Ectodermal cell (in vitro differentiated cells): ENCODE results near the gene L3MBTL3. TPM values are rescaled to one million over a fixed set of nuclear protein-coding genes. Genes with fewer than 3 reads are reported as not detected.
A peak's percentile ranks its signal among the peaks of the same experiment; 100 is the strongest.

ENCODE experiments used
- H3K27ac ChIP-seq: 2 replicates; pipeline ENCODE4 v1.7.0; 2013; ENCODE audit warnings: mild to moderate bottlenecking, low read depth, low read length; ENCODE audit not compliant: insufficient read depth, poor library complexity, severe bottlenecking
- H3K27me3 ChIP-seq: 2 replicates; pipeline ENCODE4 v1.7.0; 2013; ENCODE audit warnings: mild to moderate bottlenecking, low read length; ENCODE audit not compliant: insufficient read depth, control insufficient read depth, poor library complexity, severe bottlenecking
- H3K36me3 ChIP-seq: one replicate; pipeline ENCODE4 v1.7.0; 2013; ENCODE audit warnings: low read length; ENCODE audit not compliant: control insufficient read depth, insufficient read depth
- H3K4me1 ChIP-seq: one replicate; pipeline ENCODE4 v1.7.0; 2013; ENCODE audit warnings: low read length; ENCODE audit not compliant: control insufficient read depth, insufficient read depth
- H3K4me3 ChIP-seq: 2 replicates; pipeline ENCODE4 v1.7.0; 2013; ENCODE audit warnings: low read depth, low read length, control low read depth; ENCODE audit not compliant: insufficient read depth
- H3K9me3 ChIP-seq: 2 replicates; pipeline ENCODE4 v1.7.0; 2013; ENCODE audit warnings: mild to moderate bottlenecking, low read length, moderate library complexity; ENCODE audit not compliant: control insufficient read depth
- WGBS, 2 experiments: methylation state at CpG; one replicate each; pipeline ENCODE4 v1.1.7; 2013; ENCODE audit warnings: missing lambda C conversion rate in 2 of 2; 5-methylcytosine and 5-hydroxymethylcytosine counted together
- polyA plus RNA-seq, 4 experiments: library from polyadenylated mRNA; stranded (reverse); fragments of 50-300 nt; gene quantifications; one replicate each; pipeline ENCODE4 v1.2.3, GENCODE V29; 2013

Gene L3MBTL3
- polyA plus RNA-seq (2013, experiment 1 of 4), result 17.4 TPM
- 12.3 TPM for polyA plus RNA-seq (2013, experiment 2 of 4)
- 11.4 TPM for polyA plus RNA-seq (2013, experiment 3 of 4)
- 12.1 TPM for polyA plus RNA-seq (2013, experiment 4 of 4)

DNA sequence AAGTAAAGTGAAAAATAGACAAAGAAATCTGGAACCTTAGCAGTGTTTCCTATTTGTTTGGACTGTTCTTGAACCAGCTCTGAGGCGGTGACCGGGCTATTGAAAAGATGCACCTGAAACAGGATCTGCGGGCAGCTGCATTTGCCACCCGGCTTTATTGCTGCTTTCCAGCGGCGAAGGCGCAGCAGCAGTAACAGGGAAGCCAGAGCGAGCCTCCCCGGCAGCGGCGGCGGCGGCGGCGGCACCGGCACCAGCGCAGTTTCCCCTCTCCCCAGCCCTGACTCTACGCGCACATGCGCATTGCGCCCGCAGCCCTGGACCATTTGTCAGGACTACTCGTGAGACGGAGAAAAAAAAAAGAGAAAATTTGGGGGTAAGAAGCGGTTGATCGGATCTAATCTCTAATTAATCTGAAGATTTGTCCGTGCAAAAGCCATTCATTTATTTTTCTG, at the start of gene L3MBTL3:
TSS of gene L3MBTL3 (plus strand) at position 290 of the 452 bp plus-strand sequence. CDS start 24,119 bp downstream, outside the sequence.
- Histone ChIP-seq H3K27ac (peak within 1 kb of the TSS; percentile 11), H3K36me3 (no peaks in the 10 kb centered on the region), H3K4me3 (peak within 1 kb of the TSS; percentile 85), H3K4me1 (no peaks in the 10 kb centered on the region), H3K9me3 (no peaks in the 10 kb centered on the region), H3K27me3 (peaks cover 14% of the 10 kb centered on the region)
- 1 to 2% methylated on average over 27 of the region's 27 CpGs for WGBS, 2 experiments

DNA sequence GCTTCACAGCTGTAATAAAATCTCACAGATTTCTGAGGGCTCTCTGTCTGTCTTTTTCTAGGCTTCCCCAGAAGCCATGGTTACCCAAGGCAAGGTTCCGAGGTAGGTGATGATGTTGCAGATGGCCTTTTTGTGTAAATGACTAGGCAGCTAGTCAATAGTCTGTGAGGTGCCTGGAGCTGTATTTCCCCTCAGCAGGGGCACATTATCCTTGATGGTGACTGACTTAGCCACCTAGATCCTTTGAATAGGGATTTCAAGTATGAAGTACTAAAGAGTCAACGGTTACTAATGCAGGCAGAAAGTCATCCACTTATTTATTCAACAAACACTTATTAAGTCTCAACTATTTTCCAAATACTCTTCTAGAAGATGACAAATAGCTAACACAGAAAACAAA, 49.3 kb upstream of the L3MBTL3 start:
- no peaks in the 10 kb centered on the region for H3K4me1 ChIP-seq
- H3K27me3 ChIP-seq, result no peaks in the 10 kb centered on the region
- 57 to 72% methylated on average over 2 of the region's 2 CpGs for WGBS, 2 experiments

GRCh38 chr6:129976110-129976509, 42.3 kb upstream of the L3MBTL3 start:
- H3K9me3 ChIP-seq, result no peaks in the 10 kb centered on the region
- H3K4me1 ChIP-seq, result no peaks in the 10 kb centered on the region
- no peaks in the 10 kb centered on the region for H3K27me3 ChIP-seq
- WGBS, 2 experiments, result 94 to 98% methylated on average over 4 of the region's 4 CpGs
- no peaks in the 10 kb centered on the region for H3K36me3 ChIP-seq
- H3K27ac ChIP-seq, result no peak overlapping the region
- H3K4me3 ChIP-seq, result no peak overlapping the region

More for the DNA sequence above, 49.3 kb upstream of the L3MBTL3 start:
- H3K4me3 ChIP-seq, result no peak overlapping the region
- no peaks in the 10 kb centered on the region for H3K36me3 ChIP-seq
- H3K9me3 ChIP-seq, result no peaks in the 10 kb centered on the region
- no peak overlapping the region for H3K27ac ChIP-seq

DNA sequence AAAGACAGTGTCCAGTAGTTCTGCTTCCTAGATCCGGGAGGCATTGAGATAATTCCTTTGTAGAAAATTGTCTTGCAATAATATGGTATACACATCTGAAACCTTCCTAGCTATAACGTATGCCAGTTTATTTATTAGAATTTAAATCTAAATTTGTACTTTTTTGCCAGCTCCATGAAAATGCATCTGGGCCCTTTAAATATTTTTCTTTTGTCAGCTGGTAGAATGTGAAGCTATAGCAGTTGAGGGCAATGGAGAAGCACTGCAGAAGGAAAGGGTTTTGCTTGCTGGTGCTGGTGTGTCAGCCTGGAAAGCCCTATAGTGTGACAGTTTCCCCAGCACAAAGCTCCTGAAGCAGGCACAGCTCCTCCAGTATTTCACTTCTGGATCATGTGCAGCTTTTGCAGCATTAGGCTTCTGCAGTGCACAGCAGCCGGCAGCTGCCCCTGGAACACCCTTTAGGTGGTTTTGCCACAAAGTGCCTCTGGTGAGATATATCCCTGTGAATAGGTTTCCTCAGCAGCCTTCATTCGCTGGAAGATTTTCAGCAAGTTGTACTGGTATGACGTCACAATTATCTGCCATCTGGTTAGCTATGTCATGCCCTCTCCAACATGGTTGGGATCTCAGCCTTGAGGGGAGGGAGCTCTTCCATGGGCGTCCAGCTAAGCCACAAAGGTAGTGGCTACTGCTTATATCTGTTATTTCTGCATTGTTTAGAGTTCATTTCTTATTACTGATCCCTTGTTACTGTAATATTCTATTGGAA, 40.0 kb upstream of the L3MBTL3 start:
- 94 to 95% methylated on average over 4 to 6 of the region's 6 CpGs for WGBS, 2 experiments
- Histone ChIP-seq H3K4me1 (no peaks in the 10 kb centered on the region), H3K36me3 (no peaks in the 10 kb centered on the region), H3K4me3 (no peak overlapping the region), H3K27me3 (no peaks in the 10 kb centered on the region), H3K9me3 (no peaks in the 10 kb centered on the region), H3K27ac (no peak overlapping the region)

DNA sequence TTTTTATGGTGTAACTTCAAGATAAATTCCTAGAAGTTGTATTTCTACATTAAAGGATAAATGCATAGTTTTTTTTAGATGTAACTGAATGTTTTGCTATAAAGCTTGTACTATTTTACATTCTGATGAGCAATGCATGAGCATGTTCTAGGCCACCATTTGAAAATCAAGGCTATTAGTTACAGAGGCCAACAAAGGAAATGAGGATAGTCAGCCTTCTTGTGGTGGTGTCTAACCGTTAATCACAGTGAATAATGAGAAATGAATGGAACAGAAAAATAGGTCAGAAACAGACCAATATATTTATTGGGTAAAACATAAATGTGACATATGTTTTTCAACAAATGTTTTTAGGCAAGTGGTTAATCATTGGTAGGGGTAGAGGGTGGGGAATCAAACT, 37.6 kb upstream of the L3MBTL3 start:
- no peaks in the 10 kb centered on the region for H3K9me3 ChIP-seq
- H3K27me3 ChIP-seq, result no peaks in the 10 kb centered on the region
- no peak overlapping the region for H3K4me3 ChIP-seq
- H3K27ac ChIP-seq, result no peak overlapping the region
- 23 to 48% methylated on average over 1 of the region's 1 CpG for WGBS, 2 experiments
- H3K36me3 ChIP-seq, result no peaks in the 10 kb centered on the region
- H3K4me1 ChIP-seq, result no peaks in the 10 kb centered on the region

DNA sequence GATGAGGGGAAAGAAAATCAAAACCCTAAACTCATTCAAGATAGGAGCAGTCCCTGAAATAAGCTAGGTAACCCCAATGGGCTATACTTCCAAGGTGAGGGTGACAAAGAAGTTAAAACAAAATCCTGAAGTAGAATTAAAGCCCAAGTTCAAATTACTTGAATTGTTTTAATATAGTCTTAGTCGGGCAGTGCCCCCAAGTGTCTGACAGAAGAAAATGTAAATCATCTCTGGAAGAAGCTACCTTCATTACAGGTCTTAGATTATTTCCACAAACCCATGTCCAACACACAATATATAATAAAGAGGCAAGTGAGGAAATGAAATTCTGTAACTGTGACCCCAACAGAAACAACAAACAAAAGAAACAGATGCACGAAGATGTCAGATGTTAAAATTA, 36.8 kb upstream of the L3MBTL3 start:
- Histone ChIP-seq H3K27ac (no peak overlapping the region), H3K4me3 (no peak overlapping the region), H3K4me1 (no peaks in the 10 kb centered on the region), H3K9me3 (no peaks in the 10 kb centered on the region), H3K36me3 (no peaks in the 10 kb centered on the region), H3K27me3 (no peaks in the 10 kb centered on the region)
- WGBS, 2 experiments, result 92% methylated on average over 2 of the region's 2 CpGs; no CpG with 5 or more reads in 1 of the 2 experiments

DNA sequence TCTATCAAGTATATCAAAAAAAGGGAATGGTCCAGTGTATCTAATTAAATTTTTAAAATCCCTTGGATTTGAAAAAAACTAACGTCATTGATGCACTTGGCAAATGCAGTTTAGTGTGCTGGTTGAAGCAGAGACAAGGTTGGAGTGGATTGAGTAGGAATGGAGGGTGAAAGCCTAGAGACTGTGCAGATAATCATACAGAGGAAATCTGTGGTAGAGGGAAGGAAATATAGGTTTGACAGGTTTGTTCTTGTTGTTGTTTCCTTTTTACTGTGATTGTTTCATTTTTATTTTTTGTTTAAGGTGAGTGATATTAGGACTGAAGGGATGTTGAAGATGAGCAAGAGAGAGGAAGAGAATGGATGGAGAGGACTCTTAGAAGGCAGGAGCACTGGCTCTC, 29.0 kb upstream of the L3MBTL3 start:
- Histone ChIP-seq H3K27me3 (no peaks in the 10 kb centered on the region), H3K36me3 (no peaks in the 10 kb centered on the region), H3K9me3 (no peaks in the 10 kb centered on the region), H3K27ac (no peak overlapping the region), H3K4me1 (peaks cover 4% of the 10 kb centered on the region), H3K4me3 (no peak overlapping the region)
- WGBS, 2 experiments, result 91 to 94% methylated on average over 1 of the region's 1 CpG

- H3K36me3 ChIP-seq, result no peaks in the 10 kb centered on the region
- no peaks in the 10 kb centered on the region for H3K27me3 ChIP-seq
- peaks cover 4% of the 10 kb centered on the region for H3K4me1 ChIP-seq
- H3K9me3 ChIP-seq, result no peaks in the 10 kb centered on the region
- no peak overlapping the region for H3K27ac ChIP-seq
- 28 to 48% methylated on average over 3 of the region's 3 CpGs for WGBS, 2 experiments
- no peak overlapping the region for H3K4me3 ChIP-seq
These were observed 25.5 kb upstream of the L3MBTL3 start for GRCh38 chr6:129992881-129993280.

DNA sequence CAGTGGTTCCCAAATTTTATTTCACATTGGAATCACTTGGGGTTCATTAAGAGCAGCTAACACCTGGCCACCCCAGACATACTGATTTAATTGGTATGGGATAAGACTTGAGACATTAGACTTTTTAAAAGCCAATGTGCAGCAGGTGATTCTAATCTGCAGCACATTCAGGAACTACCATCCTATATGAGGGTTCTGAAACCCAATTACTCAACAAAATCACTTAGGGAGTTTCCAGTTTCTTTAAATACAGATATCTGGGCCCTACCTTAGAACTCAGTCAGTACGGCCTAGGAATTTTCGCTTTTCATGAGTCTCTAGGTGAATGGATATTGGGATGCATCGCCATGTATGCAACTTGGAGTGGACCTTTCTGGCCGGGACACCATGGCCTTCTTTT, 24.0 kb upstream of the L3MBTL3 start:
- H3K4me1 ChIP-seq, result peaks cover 4% of the 10 kb centered on the region
- WGBS, 2 experiments, result 93 to 96% methylated on average over 4 of the region's 4 CpGs

DNA sequence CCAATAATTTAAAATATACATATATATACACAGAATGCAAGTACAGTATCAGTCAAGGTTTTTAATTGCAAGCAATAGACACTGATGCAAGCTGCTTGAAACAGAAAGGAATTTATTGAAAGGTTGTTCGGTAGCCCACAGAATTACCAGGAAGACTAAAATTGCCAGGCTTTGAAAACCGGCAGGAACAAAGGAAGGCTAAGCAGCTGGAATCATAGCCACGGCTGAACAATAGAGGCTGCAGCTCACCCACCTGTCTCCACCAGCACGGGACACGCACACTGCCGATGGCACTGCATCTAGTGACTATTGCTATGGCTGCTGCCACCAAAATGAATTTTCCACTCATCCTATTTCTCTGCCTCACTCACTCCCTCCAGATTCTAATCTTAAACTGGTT, 22.0 kb upstream of the L3MBTL3 start:
- H3K36me3 ChIP-seq, result no peaks in the 10 kb centered on the region
- no peaks in the 10 kb centered on the region for H3K27me3 ChIP-seq
- WGBS, 2 experiments, result 82 to 84% methylated on average over 6 of the region's 6 CpGs
- peaks cover 4% of the 10 kb centered on the region for H3K4me1 ChIP-seq
- H3K9me3 ChIP-seq, result no peaks in the 10 kb centered on the region
- no peak overlapping the region for H3K27ac ChIP-seq
- no peak overlapping the region for H3K4me3 ChIP-seq

More for the DNA sequence above, 24.0 kb upstream of the L3MBTL3 start:
- Histone ChIP-seq H3K9me3 (no peaks in the 10 kb centered on the region), H3K27me3 (no peaks in the 10 kb centered on the region), H3K27ac (no peak overlapping the region), H3K4me3 (no peak overlapping the region), H3K36me3 (no peaks in the 10 kb centered on the region)
